Sigmoid colon (tissue), 3 donors: ENCODE measurements around the gene SPTBN1.

Experiments
- POLR2A ChIP-seq, 2 donors: fragments of 450-650 bp; IDR thresholded peaks; one replicate each; pipeline ENCODE4 v1.6.1; 2016; ENCODE audit warnings: antibody characterized with exemption in 2 of 2, mild to moderate bottlenecking in 2 of 2, moderate library complexity in 2 of 2
- TF ChIP-seq, protein P1 (sequence below), 4 experiments: fragments of 450-650 bp in 3 of 4; fragments of 200-600 bp in 1 of 4; IDR thresholded peaks; one replicate each; pipeline ENCODE4 v1.5.1; 2016 to 2019; ENCODE audit warnings: antibody characterized with exemption in 4 of 4, mild to moderate bottlenecking in 3 of 4, moderate library complexity in 2 of 4

DNA sequence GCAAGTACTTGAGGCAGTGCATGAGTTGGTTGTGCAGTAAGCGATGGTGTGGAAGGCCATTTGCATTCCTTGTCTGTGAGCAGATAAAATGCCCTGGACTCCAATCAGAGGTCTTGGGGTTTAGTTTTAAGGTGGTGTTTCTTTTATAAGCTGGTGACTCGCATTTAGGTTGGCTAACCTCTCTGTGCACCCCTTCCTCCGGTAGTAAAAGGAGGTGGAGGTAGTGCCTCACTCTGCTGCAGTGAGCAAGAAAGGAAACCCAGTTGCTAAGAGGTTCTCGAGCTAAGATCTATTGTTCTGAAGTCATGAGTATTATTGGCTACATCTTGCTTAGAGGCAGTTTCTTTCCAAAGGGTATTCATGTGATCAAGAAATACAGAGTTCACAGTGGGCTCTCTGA lies 193.1 kb downstream of the SPTBN1 start:
- TF ChIP-seq POLR2A (IDR thresholded peaks at IDR 0.05), result no peak
- TF ChIP-seq, protein P1, sequence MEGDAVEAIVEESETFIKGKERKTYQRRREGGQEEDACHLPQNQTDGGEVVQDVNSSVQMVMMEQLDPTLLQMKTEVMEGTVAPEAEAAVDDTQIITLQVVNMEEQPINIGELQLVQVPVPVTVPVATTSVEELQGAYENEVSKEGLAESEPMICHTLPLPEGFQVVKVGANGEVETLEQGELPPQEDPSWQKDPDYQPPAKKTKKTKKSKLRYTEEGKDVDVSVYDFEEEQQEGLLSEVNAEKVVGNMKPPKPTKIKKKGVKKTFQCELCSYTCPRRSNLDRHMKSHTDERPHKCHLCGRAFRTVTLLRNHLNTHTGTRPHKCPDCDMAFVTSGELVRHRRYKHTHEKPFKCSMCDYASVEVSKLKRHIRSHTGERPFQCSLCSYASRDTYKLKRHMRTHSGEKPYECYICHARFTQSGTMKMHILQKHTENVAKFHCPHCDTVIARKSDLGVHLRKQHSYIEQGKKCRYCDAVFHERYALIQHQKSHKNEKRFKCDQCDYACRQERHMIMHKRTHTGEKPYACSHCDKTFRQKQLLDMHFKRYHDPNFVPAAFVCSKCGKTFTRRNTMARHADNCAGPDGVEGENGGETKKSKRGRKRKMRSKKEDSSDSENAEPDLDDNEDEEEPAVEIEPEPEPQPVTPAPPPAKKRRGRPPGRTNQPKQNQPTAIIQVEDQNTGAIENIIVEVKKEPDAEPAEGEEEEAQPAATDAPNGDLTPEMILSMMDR (IDR thresholded peaks at IDR 0.05), result no peak
